GM12878 (cell line): ENCODE data around the gene PLA2G10. TPM values are rescaled to one million over a fixed set of nuclear protein-coding genes. Genes with fewer than 3 reads are reported as not detected.

Experiments used
- CBX5 ChIP-seq: sonication (generic); IDR thresholded peaks from 2 replicates; pipeline ENCODE4 v1.6.1; 2016; ENCODE audit warnings: low read depth, moderate library complexity, mild to moderate bottlenecking, inconsistent platforms
- IRF4 ChIP-seq: IDR thresholded peaks from 2 replicates; pipeline ENCODE4 v1.6.1; 2011; ENCODE audit warnings: low read depth, low read length
- MTA3 ChIP-seq: IDR thresholded peaks from 2 replicates; pipeline ENCODE4 v1.6.1; 2012; ENCODE audit warnings: low read length, inconsistent platforms, borderline replicate concordance
- TAF1 ChIP-seq: IDR thresholded peaks from 2 replicates; pipeline ENCODE4 v1.6.1; 2011; ENCODE audit warnings: mild to moderate bottlenecking, low read depth, low read length, borderline replicate concordance
- WRNIP1 ChIP-seq: IDR thresholded peaks from 2 replicates; pipeline ENCODE4 v1.6.1; 2011; ENCODE audit warnings: low read depth, low read length, improper control_type of control experiment, borderline replicate concordance
- ZNF592 ChIP-seq: fragments of 450-650 bp; IDR thresholded peaks from 2 replicates; pipeline ENCODE4 v1.6.1; 2017; ENCODE audit warnings: mild to moderate bottlenecking, moderate library complexity
- ZSCAN29 ChIP-seq: fragments of 450-650 bp; IDR thresholded peaks from 2 replicates; pipeline ENCODE4 v1.6.1; 2017; ENCODE audit warnings: mild to moderate bottlenecking, moderate library complexity
- polyA plus RNA-seq, 11 experiments: library from polyadenylated mRNA; depleted of rRNA in 4 of 11; unstranded in 6 of 11; stranded (reverse) in 5 of 11; fragments of >200 nt; fragmentation: Nextera tagmentation in 4 of 11; fragmentation: Illumina TruSeq in 1 of 11; extraction: Ambion mirVana in 4 of 11; extraction: Trizol in 1 of 11; gene quantifications; 1 replicate in 1 of 11; 2 replicates in 10 of 11; pipeline versions ENCODE4 v1.2.1 to v1.2.3, GENCODE V29; 2011 to 2016; ENCODE audit warnings: inconsistent platforms in 2 of 11, missing spikeins in 2 of 11, low read depth in 1 of 11
- total RNA-seq, 4 experiments: library from RNA; depleted of rRNA in 3 of 4; stranded (reverse); fragments of >200 nt in 3 of 4; fragmentation: Illumina TruSeq in 1 of 4; extraction: Trizol in 1 of 4; gene quantifications; 2 replicates each; pipeline versions ENCODE4 v1.2.1 to v1.2.3, GENCODE V29; 2013 to 2021
- TF ChIP-seq, protein P1 (sequence below): fragments of 450-650 bp; IDR thresholded peaks from 2 replicates; pipeline ENCODE4 v1.6.1; 2017; ENCODE audit warnings: mild to moderate bottlenecking, moderate library complexity

Gene PLA2G10
- total and polyA plus RNA-seq, 10 of the 15 experiments (the other 5 are each of a cell fraction or from before 2014, with no cell fraction given): not detected

DNA sequence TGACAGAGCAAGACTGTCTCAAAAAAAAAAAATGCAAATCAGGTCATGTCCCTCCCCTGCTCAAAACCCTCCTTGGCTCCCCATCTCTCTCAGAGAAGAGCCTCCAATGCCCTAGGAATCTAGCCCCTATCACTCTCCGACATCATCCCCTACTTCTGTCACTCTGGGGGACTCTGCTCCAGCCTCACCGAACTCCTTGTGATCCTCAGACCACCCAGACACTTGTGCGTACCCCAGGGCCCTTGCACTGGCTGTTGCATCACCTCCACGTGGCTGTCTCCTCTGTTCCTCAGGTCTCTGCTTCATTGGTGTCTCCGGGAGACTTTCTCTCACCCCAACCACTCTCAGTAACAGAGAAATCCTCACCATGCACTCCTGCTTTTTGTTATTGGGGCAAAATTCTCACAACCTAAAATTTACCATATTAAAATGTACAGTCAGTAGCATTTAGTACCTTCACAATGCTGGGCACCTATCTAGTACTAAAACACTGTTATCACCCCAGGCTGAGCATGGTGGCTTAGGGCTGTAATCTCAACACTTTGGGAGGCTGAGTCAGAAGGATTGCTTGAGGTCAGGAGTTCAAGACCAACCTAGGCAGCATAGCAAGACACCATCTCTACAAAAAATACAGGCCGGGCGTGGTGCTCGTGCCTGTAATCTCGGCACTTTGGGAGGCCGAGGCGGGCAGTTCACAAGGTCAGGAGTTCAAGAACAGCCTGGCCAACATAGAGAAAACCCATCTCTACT, 15.2 kb downstream of the PLA2G10 start (continued):
- TF ChIP-seq ZNF592: no peak
- TF ChIP-seq, protein P1, sequence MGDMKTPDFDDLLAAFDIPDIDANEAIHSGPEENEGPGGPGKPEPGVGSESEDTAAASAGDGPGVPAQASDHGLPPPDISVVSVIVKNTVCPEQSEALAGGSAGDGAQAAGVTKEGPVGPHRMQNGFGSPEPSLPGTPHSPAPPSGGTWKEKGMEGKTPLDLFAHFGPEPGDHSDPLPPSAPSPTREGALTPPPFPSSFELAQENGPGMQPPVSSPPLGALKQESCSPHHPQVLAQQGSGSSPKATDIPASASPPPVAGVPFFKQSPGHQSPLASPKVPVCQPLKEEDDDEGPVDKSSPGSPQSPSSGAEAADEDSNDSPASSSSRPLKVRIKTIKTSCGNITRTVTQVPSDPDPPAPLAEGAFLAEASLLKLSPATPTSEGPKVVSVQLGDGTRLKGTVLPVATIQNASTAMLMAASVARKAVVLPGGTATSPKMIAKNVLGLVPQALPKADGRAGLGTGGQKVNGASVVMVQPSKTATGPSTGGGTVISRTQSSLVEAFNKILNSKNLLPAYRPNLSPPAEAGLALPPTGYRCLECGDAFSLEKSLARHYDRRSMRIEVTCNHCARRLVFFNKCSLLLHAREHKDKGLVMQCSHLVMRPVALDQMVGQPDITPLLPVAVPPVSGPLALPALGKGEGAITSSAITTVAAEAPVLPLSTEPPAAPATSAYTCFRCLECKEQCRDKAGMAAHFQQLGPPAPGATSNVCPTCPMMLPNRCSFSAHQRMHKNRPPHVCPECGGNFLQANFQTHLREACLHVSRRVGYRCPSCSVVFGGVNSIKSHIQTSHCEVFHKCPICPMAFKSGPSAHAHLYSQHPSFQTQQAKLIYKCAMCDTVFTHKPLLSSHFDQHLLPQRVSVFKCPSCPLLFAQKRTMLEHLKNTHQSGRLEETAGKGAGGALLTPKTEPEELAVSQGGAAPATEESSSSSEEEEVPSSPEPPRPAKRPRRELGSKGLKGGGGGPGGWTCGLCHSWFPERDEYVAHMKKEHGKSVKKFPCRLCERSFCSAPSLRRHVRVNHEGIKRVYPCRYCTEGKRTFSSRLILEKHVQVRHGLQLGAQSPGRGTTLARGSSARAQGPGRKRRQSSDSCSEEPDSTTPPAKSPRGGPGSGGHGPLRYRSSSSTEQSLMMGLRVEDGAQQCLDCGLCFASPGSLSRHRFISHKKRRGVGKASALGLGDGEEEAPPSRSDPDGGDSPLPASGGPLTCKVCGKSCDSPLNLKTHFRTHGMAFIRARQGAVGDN: no peak
- TF ChIP-seq WRNIP1: no peak
- no peak for TF ChIP-seq CBX5
- no peak for TF ChIP-seq IRF4
- no peak for TF ChIP-seq TAF1
- TF ChIP-seq MTA3: no peak
- no peak for TF ChIP-seq ZSCAN29
- TF ChIP-seq, all 136 proteins: peak for 0
